Neural crest cell (in vitro differentiated cells): Measurements from ENCODE around the gene RIC1. TPM values are rescaled to one million over a fixed set of nuclear protein-coding genes. Genes with fewer than 3 reads are reported as not detected.
"Not testable (repeated sequence)": the region's sequence is repeated elsewhere in the genome, so short reads cannot be mapped to it uniquely, and the experiment has no call there.

Experiments
- DNase-seq: peaks from one replicate; pipeline ENCODE4 v3.0.0; 2021; ENCODE audit warnings: low read depth, mixed read lengths, low spot score
- H3K27ac Mint-ChIP-seq: one replicate; pipeline ENCODE4 v1.8.0; 2021; ENCODE audit warnings: mild to moderate bottlenecking, mixed read lengths; ENCODE audit not compliant: unreplicated experiment
- H3K27me3 Mint-ChIP-seq: 2 replicates; pipeline ENCODE4 v1.8.0; 2021; ENCODE audit warnings: low read depth, mild to moderate bottlenecking, mixed read lengths
- H3K36me3 Mint-ChIP-seq: 2 replicates; pipeline ENCODE4 v1.8.0; 2021; ENCODE audit warnings: low read depth, mild to moderate bottlenecking, mixed read lengths
- H3K4me1 Mint-ChIP-seq: 2 replicates; pipeline ENCODE4 v1.8.0; 2021; ENCODE audit warnings: mixed read lengths
- H3K4me3 Mint-ChIP-seq: one replicate; pipeline ENCODE4 v1.8.0; 2021; ENCODE audit warnings: mild to moderate bottlenecking, mixed read lengths
- H3K9me3 Mint-ChIP-seq: 2 replicates; pipeline ENCODE4 v1.8.0; 2021; ENCODE audit warnings: mixed read lengths
- total RNA-seq: library from RNA; stranded (reverse); gene quantifications from 2 replicates; pipeline ENCODE4 v1.2.1, GENCODE V29; 2021
- TF ChIP-seq, protein P1 (sequence below): fragments of 200-600 bp; sonication (generic); conservative IDR thresholded peaks from 2 replicates; pipeline ENCODE4 v1.5.0; 2021; ENCODE audit warnings: antibody characterized with exemption, mild to moderate bottlenecking

Gene RIC1
- total RNA-seq, 1 donor from 2014 or later = 21.6 TPM

- no peak overlapping the region for H3K4me3 Mint-ChIP-seq
These were observed 135.4 kb downstream of the RIC1 start for GRCh38 chr9:5764130-5764868.

GRCh38 chr9:5767968-5768932 is 139.3 kb downstream of the RIC1 start:
- H3K4me3 Mint-ChIP-seq = no peak overlapping the region
- peaks cover 33% of the 10 kb centered on the region for H3K36me3 Mint-ChIP-seq
- no peak overlapping the region for H3K27ac Mint-ChIP-seq
- TF ChIP-seq, protein P1, sequence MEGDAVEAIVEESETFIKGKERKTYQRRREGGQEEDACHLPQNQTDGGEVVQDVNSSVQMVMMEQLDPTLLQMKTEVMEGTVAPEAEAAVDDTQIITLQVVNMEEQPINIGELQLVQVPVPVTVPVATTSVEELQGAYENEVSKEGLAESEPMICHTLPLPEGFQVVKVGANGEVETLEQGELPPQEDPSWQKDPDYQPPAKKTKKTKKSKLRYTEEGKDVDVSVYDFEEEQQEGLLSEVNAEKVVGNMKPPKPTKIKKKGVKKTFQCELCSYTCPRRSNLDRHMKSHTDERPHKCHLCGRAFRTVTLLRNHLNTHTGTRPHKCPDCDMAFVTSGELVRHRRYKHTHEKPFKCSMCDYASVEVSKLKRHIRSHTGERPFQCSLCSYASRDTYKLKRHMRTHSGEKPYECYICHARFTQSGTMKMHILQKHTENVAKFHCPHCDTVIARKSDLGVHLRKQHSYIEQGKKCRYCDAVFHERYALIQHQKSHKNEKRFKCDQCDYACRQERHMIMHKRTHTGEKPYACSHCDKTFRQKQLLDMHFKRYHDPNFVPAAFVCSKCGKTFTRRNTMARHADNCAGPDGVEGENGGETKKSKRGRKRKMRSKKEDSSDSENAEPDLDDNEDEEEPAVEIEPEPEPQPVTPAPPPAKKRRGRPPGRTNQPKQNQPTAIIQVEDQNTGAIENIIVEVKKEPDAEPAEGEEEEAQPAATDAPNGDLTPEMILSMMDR = no peak
- no peak for DNase-seq
- H3K4me1 Mint-ChIP-seq = no peaks in the 10 kb centered on the region
- H3K9me3 Mint-ChIP-seq = no peaks in the 10 kb centered on the region
- no peaks in the 10 kb centered on the region for H3K27me3 Mint-ChIP-seq

More at GRCh38 chr9:5764130-5764868, 135.4 kb downstream of the RIC1 start:
- H3K27ac Mint-ChIP-seq = no peak overlapping the region
- TF ChIP-seq, protein P1 = no peak
- no peaks in the 10 kb centered on the region for H3K27me3 Mint-ChIP-seq
- no peaks in the 10 kb centered on the region for H3K9me3 Mint-ChIP-seq
- peaks cover 29% of the 10 kb centered on the region for H3K36me3 Mint-ChIP-seq
- H3K4me1 Mint-ChIP-seq = no peaks in the 10 kb centered on the region
- DNase-seq = no peak

DNA sequence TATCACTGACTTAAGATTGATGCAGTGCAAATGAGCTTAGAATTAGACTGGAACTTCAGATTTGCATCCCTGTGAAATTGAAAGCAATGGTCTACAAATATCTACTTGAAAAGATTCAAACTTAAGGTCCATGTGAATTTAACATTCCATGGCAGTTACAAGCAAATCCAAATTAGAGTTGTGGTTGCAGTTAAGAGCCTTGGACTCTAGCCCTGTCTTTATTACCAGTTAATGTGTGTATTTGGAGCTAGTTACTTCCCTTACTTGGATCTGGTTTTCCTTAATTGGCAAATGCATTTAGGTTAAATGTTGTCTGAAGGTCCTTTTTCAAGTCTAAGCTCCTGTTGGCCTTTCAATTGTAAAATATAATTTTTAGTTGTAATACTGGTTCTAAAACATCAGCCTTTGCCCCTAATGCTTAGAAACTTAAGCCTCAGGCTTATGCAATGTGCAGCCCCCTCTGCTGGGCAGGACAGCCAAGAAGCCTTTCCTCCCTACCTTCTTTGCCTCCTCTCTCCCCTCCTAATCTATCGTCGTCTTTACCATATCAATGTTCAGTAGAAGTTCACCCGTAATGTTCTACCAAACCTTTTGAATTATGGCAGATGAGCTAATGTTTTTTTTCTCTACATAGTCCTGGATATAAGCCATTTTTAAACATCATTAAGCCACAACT is 144.6 kb downstream of the RIC1 start:
- Mint-ChIP-seq H3K4me1 (no peaks in the 10 kb centered on the region), H3K27me3 (no peaks in the 10 kb centered on the region), H3K9me3 (peaks cover 3% of the 10 kb centered on the region), H3K36me3 (peaks cover 39% of the 10 kb centered on the region), H3K27ac (no peak overlapping the region), H3K4me3 (no peak overlapping the region)
- TF ChIP-seq, protein P1 = no peak
- DNase-seq = no peak

GRCh38 chr9:5778805-5779204 is 149.9 kb downstream of the RIC1 start:
- peaks cover 24% of the 10 kb centered on the region for H3K9me3 Mint-ChIP-seq
- H3K36me3 Mint-ChIP-seq = peaks cover 72% of the 10 kb centered on the region
- no peak overlapping the region for H3K4me3 Mint-ChIP-seq
- H3K4me1 Mint-ChIP-seq = no peaks in the 10 kb centered on the region
- no peaks in the 10 kb centered on the region for H3K27me3 Mint-ChIP-seq
- TF ChIP-seq, protein P1 = no peak
- no peak overlapping the region for H3K27ac Mint-ChIP-seq
- no peak for DNase-seq

- H3K4me1 Mint-ChIP-seq, H3K27me3 Mint-ChIP-seq, H3K4me3 Mint-ChIP-seq, H3K27ac Mint-ChIP-seq, DNase-seq: not testable (repeated sequence)
- Mint-ChIP-seq H3K36me3 (peaks cover 72% of the 10 kb centered on the region), H3K9me3 (peaks cover 24% of the 10 kb centered on the region)
These were observed 150.9 kb downstream of the RIC1 start for GRCh38 chr9:5779705-5780218.

DNA sequence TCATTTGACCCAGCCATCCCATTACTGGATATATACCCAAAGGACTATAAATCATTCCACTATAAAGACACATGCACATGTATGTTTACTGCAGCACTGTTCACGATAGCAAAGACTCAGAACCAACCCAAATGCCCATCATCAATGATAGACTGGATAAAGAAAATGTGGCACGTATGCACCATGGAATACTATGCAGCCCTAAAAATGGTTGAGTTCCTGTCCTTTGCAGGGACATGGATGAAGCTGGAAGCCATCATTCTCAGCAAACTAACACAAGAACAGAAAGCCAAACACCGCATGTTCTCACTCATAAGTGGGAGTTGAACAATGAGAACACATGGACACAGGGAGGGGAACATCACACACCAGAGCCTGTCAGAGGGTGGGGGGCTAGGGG is 154.5 kb downstream of the RIC1 start:
- H3K9me3 Mint-ChIP-seq = peaks cover 20% of the 10 kb centered on the region
- H3K4me1 Mint-ChIP-seq, H3K27me3 Mint-ChIP-seq, H3K27ac Mint-ChIP-seq, DNase-seq, H3K4me3 Mint-ChIP-seq: not testable (repeated sequence)
- H3K36me3 Mint-ChIP-seq = peaks cover 64% of the 10 kb centered on the region
